H1 (cell line): Measurements from ENCODE around the gene EIF4E2. TPM values are rescaled to one million over a fixed set of nuclear protein-coding genes. Genes with fewer than 3 reads are reported as not detected.

ENCODE experiments used
- BACH1 ChIP-seq: IDR thresholded peaks from 2 replicates; pipeline ENCODE4 v1.6.1; 2012; ENCODE audit warnings: low read length, improper control_type of control experiment
- EP300 ChIP-seq, 2 experiments: IDR thresholded peaks; 1 replicate in 1 of 2; 2 replicates in 1 of 2; pipeline ENCODE4 v1.6.1; 2011 to 2012; ENCODE audit warnings: low read depth in 2 of 2, low read length in 2 of 2, mild to moderate bottlenecking in 2 of 2, borderline replicate concordance in 1 of 2, inconsistent platforms in 1 of 2, moderate library complexity in 1 of 2
- GABPA ChIP-seq: IDR thresholded peaks from 2 replicates; pipeline ENCODE4 v1.6.1; 2011; ENCODE audit warnings: mild to moderate bottlenecking, low read length, moderate library complexity, borderline replicate concordance; ENCODE audit not compliant: insufficient read depth
- POLR2AphosphoS5 ChIP-seq: IDR thresholded peaks from 2 replicates; pipeline ENCODE4 v1.6.1; 2011; ENCODE audit warnings: low read depth, low read length
- SIX5 ChIP-seq: IDR thresholded peaks from 2 replicates; pipeline ENCODE4 v1.6.1; 2011; ENCODE audit warnings: mild to moderate bottlenecking, low read depth, low read length
- polyA plus RNA-seq, 7 experiments: library from polyadenylated mRNA; depleted of rRNA in 3 of 7; stranded (reverse) in 5 of 7; unstranded in 2 of 7; fragments of >200 nt in 5 of 7; fragments of 200-250 nt in 2 of 7; gene quantifications; 1 replicate in 5 of 7; 2 replicates in 1 of 7; 4 replicates in 1 of 7; pipeline versions ENCODE4 v1.2.1 to v1.2.3, GENCODE V29; 2011 to 2013; ENCODE audit warnings: missing spikeins in 2 of 7, mixed read lengths in 2 of 7
- total RNA-seq: library from RNA; stranded (reverse); fragmentation: NEBNext Ultra II Directional; extraction: Animal tissue kit (Norgen Biotek cat#: 25700); gene quantifications from 2 replicates; pipeline ENCODE4 v1.2.1, GENCODE V29; 2021
- TF ChIP-seq, protein P1 (sequence below), 3 experiments: IDR thresholded peaks; 1 replicate in 2 of 3; 2 replicates in 1 of 3; pipeline versions ENCODE4 v1.5.1 to v1.6.1; 2011; ENCODE audit warnings: low read length in 3 of 3, mild to moderate bottlenecking in 3 of 3, inconsistent platforms in 2 of 3, low read depth in 1 of 3, moderate library complexity in 1 of 3; ENCODE audit not compliant: insufficient read depth in 1 of 3; ENCODE audit errors: control extremely low read depth in 1 of 3

The EIF4E2 gene
- total and polyA plus RNA-seq, 2 of the 8 experiments (the other 6 are each of a cell fraction or from before 2014, with no cell fraction given), result 39.4 to 114 TPM

- TF ChIP-seq, protein P1, sequence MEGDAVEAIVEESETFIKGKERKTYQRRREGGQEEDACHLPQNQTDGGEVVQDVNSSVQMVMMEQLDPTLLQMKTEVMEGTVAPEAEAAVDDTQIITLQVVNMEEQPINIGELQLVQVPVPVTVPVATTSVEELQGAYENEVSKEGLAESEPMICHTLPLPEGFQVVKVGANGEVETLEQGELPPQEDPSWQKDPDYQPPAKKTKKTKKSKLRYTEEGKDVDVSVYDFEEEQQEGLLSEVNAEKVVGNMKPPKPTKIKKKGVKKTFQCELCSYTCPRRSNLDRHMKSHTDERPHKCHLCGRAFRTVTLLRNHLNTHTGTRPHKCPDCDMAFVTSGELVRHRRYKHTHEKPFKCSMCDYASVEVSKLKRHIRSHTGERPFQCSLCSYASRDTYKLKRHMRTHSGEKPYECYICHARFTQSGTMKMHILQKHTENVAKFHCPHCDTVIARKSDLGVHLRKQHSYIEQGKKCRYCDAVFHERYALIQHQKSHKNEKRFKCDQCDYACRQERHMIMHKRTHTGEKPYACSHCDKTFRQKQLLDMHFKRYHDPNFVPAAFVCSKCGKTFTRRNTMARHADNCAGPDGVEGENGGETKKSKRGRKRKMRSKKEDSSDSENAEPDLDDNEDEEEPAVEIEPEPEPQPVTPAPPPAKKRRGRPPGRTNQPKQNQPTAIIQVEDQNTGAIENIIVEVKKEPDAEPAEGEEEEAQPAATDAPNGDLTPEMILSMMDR (IDR thresholded peaks at IDR 0.05; ENCODE audit: control extremely low read depth in 1 of 3, insufficient read depth in 1 of 3, low read depth in 1 of 3, low read length in 3 of 3), result no peak
- TF ChIP-seq EP300 (IDR thresholded peaks at IDR 0.05; ENCODE audit: borderline replicate concordance in 1 of 2, low read depth in 2 of 2, low read length in 2 of 2) (no peak), POLR2AphosphoS5 (no peak), BACH1 (no peak), SIX5 (no peak), GABPA (no peak)
Measured at GRCh38 chr2:232556426-232556825, 5.9 kb downstream of the EIF4E2 start (continued).
